ENCODE data around the gene LGALS7.

LGALS7 gene

DNA sequence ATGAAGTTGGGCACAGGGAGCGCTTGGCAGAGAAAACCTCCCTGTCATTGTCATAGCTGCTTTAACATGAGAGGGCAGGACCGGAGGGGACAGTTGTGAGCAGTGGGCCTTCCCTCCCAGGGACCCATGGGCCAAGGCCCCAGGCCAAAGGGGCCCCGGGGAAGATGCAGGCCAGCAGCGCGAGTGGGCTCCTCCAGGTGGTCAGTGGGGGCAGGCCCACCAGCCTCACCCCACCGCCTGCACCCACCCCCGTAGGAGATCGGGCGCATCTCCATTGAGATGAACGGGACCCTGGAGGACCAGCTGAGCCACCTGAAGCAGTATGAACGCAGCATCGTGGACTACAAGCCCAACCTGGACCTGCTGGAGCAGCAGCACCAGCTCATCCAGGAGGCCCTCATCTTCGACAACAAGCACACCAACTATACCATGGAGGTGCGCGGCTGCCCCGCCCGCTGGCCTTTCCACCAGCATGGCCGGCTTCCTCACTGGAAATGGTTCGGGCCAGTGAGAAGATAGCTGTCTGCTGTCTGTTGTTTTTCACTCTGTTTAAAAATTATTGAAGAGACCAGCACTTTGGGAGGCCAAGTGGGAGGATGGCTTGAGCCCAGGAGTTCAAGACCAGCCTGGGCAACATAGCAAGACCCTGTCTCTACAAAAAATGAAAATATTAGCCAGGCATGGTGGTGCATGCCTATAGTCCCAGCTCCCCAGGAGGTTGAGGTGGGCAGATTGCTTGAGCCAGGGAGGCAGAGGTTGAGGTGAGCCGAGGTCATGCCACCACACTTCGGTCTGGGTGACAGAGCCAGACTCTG lies 47.6 kb downstream of the LGALS7 start:
- no peak for DNase-seq

DNA sequence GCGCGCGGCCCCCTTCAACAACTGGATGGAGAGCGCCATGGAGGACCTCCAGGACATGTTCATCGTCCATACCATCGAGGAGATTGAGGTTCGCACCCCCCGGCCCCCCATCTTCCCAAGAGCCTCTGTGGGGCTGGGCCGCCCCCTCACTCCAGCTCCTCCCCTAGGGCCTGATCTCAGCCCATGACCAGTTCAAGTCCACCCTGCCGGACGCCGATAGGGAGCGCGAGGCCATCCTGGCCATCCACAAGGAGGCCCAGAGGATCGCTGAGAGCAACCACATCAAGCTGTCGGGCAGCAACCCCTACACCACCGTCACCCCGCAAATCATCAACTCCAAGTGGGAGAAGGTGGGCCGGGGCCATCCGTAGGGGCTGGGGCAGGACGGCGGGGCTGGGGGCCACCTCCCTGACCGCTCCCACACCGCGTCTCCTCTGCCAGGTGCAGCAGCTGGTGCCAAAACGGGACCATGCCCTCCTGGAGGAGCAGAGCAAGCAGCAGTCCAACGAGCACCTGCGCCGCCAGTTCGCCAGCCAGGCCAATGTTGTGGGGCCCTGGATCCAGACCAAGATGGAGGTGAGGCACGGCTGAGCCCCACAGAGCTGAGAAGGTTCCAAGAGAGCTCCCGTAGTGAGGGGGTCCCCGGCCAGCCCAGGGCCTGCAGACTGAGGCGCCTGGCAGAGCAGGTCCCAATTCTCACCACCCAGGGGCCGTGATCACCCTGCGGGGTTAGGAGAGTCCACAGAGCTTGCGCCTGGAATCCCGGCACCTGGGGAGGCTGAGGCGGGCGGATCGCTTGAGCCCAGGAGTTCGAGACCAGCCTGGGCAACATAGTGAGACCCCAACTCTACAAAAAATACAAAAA lies 49.1 kb downstream of the LGALS7 start:
- no peak for DNase-seq

DNA sequence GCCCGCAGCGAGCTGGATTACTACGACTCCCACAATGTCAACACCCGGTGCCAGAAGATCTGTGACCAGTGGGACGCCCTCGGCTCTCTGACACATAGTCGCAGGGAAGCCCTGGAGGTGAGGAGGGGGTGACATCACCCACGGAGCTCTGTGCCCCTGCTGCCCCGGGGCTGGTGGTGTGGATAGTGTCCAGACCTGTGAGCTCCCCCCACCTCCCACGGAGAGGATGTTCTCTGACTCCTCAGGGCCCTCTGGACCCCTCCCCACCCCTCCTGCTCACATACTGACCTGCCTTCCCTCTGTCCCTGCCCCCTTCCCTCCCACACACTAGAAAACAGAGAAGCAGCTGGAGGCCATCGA lies 49.7 kb downstream of the LGALS7 start:
- peak; percentile 73 for DNase-seq

DNA sequence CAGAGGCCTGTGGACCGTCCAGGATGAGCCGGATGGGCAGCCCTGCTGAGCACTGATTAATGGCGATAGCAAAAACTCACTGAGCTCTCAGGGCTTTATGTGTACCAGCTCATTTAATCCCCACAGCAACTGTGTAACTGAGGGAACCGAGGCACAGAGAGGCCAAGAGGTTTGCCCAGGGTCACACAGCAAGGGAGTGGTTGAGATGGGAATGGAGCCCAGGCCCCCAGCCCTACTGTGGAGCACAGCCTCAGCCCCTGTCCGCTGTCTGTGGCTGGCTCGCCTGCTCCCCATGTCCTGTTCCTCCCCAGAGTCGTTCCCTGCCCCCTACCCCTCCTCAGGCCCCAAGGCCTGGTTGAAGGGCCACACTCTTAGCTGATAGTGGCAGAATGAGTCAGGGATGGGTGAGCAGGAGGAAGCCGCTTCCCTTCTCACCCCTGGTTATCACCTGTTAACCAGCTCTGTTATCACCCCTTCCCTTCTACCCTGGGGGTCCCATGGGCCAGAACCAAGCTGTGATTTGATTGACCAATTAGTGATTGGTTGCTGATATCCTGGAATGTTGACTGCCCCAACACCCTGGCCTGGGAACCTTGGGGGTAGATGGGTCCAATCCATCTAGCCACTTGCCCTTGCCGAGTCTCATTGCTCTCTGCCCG lies 50.2 kb downstream of the LGALS7 start:
- no peak for DNase-seq

DNA sequence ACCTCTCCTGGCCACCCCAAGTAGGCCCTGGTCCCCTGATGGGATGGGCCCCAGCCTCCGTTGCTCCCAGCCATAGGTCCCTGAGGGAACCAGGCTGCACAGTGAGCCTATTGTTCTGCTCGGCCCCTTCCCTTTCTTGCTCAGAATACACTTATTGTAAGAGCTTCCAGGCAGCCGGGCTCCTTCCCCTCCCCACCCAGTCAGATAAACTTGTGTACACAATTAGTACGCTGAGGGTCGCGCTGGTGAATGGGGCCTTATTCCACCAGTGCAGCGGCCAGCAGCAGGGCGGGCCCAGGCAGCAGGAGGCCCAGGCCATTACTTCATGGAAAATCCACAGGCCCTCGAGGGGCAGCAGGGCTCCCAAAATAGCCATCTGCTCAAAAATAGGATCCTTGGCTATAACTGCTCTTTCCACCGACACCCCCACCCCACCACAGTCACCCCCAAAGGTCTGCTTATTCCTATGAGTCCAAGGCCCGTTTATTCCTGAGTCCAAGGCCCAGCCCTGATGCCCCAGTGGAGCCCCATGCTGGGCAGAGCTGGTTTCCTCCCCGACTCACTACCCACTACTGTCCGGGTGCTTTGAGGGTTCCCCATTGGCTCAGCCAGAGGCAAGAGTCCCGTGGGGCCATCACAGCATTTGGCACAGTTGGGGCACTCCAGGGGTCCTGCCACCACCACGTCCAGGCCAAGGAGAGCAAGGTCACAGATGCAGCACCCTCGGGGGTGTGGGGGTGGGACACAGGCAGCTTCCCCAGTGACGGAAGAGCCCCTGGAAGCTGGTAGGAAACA lies 51.1 kb downstream of the LGALS7 start:
- peak; percentile 86 for DNase-seq

DNA sequence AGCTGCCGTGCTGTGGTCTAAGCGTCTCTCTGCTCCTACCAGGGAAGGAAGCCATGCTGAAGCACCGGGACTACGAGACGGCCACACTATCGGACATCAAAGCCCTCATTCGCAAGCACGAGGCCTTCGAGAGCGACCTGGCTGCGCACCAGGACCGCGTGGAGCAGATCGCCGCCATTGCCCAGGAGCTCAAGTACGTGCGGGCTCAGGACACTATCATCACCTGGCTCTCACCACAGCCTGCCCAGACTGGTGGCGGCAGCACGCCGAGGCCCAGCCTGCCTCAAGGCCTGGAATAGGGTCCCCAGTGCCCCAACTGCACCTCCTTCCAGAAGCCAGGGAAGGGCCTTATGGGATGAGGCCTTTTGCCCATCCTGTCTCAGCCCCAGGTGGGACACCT lies 51.8 kb downstream of the LGALS7 start:
- DNase-seq = no peak
